HCT116 (cell line): ENCODE results near the gene SLC31A1. TPM values are rescaled to one million over a fixed set of nuclear protein-coding genes. Genes with fewer than 3 reads are reported as not detected.

ENCODE experiments used
- ATAC-seq: fragments of 200-7000 bp; cut with Tn5 transposase; 2 replicates; pipeline ENCODE4 v1.9.1; 2020; ENCODE audit warnings: mild to moderate bottlenecking, moderate library complexity
- BruUV-seq: library from RNA; stranded (reverse); fragments of 400-500 nt; replicated peaks from 2 replicates; lab custom pipeline; 2021; lab: Mats Ljungman, UMichigan
- CTCF ChIA-PET: fragments of 300-600 bp; sonication (Branson Sonifier 250); formaldehyde crosslinking; loops from one replicate; lab custom pipeline; 2021; ENCODE audit warnings: antibody characterized with exemption; lab: Charles Lee
- POLR2A ChIA-PET: fragments of 300-600, 350-600 bp; sonication (Branson Sonifier 250); formaldehyde crosslinking; loops from one replicate; lab custom pipeline; 2021; ENCODE audit warnings: antibody characterized with exemption; lab: Charles Lee
- RAD21 ChIA-PET, 2 experiments: fragments of 300-600 bp; sonication (Branson Sonifier 250); formaldehyde crosslinking; loops; one replicate each; lab custom pipeline; 2023; ENCODE audit warnings: low total read pairs in 2 of 2; ENCODE audit not compliant: uncharacterized antibody in 2 of 2, unreplicated experiment in 2 of 2, low non-redundant PET in 1 of 2; lab: Charles Lee
- DNase-seq: peaks from one replicate; pipeline ENCODE4 v3.0.0-alpha.2; 2010; ENCODE audit warnings: low read depth, low spot score
- H2AFZ ChIP-seq: fragments of 200-600 bp; shearing (Covaris generic), sonication (generic); 2 replicates; pipeline ENCODE4 v1.6.1; 2017; ENCODE audit warnings: low read depth, mixed run types, mixed read lengths, antibody characterized with exemption, low read length; ENCODE audit not compliant: poor library complexity, severe bottlenecking
- H3K27ac ChIP-seq: 2 replicates; pipeline ENCODE4 v1.5.1; 2012; ENCODE audit warnings: low read depth, low read length
- H3K27me3 ChIP-seq: fragments of 200-600 bp; sonication (generic); 2 replicates; pipeline ENCODE4 v1.6.1; 2016; ENCODE audit warnings: mixed run types, low read length, mixed read lengths; ENCODE audit not compliant: insufficient read depth
- H3K36me3 ChIP-seq, 2 experiments: fragments of 200-500 bp in 1 of 2; fragments of 200-600 bp in 1 of 2; sonication (Bioruptor generic) in 1 of 2; sonication (generic) in 1 of 2; 2 replicates each; pipeline versions ENCODE4 v1.5.1 to v1.6.1; 2014 to 2016; ENCODE audit warnings: low read length in 2 of 2, inconsistent platforms in 1 of 2, mixed read lengths in 1 of 2, mixed run types in 1 of 2; ENCODE audit not compliant: insufficient read depth in 2 of 2, control insufficient read depth in 1 of 2
- H3K4me1 ChIP-seq, 2 experiments: fragments of 200-600 bp in 1 of 2; sonication (generic) in 1 of 2; 2 replicates each; pipeline versions ENCODE4 v1.5.1 to v1.6.1; 2012 to 2017; ENCODE audit warnings: low read length in 2 of 2, inconsistent platforms in 1 of 2, mild to moderate bottlenecking in 1 of 2, mixed read lengths in 1 of 2, mixed run types in 1 of 2, moderate library complexity in 1 of 2; ENCODE audit not compliant: insufficient read depth in 2 of 2, control insufficient read depth in 1 of 2
- H3K4me2 ChIP-seq: fragments of 200-600 bp; sonication (generic); 2 replicates; pipeline ENCODE4 v1.6.1; 2017; ENCODE audit warnings: mixed run types, low read length, mixed read lengths
- H3K4me3 ChIP-seq, 2 experiments: fragments of 200-600 bp in 1 of 2; sonication (generic) in 1 of 2; replicated peaks in 1 of 2; 2 replicates each; pipeline ENCODE4 v1.5.1; 2011 to 2016; ENCODE audit warnings: low read length in 2 of 2, control low read depth in 1 of 2, low read depth in 1 of 2, mild to moderate bottlenecking in 1 of 2, mixed read lengths in 1 of 2, mixed run types in 1 of 2
- H3K79me2 ChIP-seq: fragments of 200-600 bp; sonication (generic); 2 replicates; pipeline ENCODE4 v1.6.1; 2017; ENCODE audit warnings: mild to moderate bottlenecking, mixed run types, low read length, moderate library complexity, mixed read lengths; ENCODE audit not compliant: insufficient read depth
- H3K9ac ChIP-seq: fragments of 200-600 bp; sonication (generic); 2 replicates; pipeline ENCODE4 v1.6.1; 2016; ENCODE audit warnings: low read length, mixed read lengths
- H3K9me2 ChIP-seq: fragments of 200-600 bp; sonication (generic), shearing (Covaris generic); 2 replicates; pipeline ENCODE4 v1.6.1; 2017; ENCODE audit warnings: mixed run types, mild to moderate bottlenecking, moderate library complexity; ENCODE audit not compliant: insufficient read depth
- H3K9me3 ChIP-seq, 2 experiments: fragments of 200-500 bp in 1 of 2; fragments of 200-600 bp in 1 of 2; sonication (Bioruptor generic) in 1 of 2; sonication (generic) in 1 of 2; 2 replicates each; pipeline ENCODE4 v1.6.1; 2014 to 2017; ENCODE audit warnings: low read length in 2 of 2, mixed read lengths in 2 of 2, inconsistent platforms in 1 of 2, low read depth in 1 of 2, mild to moderate bottlenecking in 1 of 2, mixed run types in 1 of 2, moderate library complexity in 1 of 2; ENCODE audit not compliant: control insufficient read depth in 1 of 2, insufficient read depth in 1 of 2
- H4K20me1 ChIP-seq: fragments of 200-600 bp; sonication (generic), shearing (Covaris generic); 2 replicates; pipeline ENCODE4 v1.6.1; 2017; ENCODE audit warnings: mixed run types, mild to moderate bottlenecking, moderate library complexity; ENCODE audit not compliant: insufficient read depth
- CBX3 ChIP-seq: IDR thresholded peaks from 2 replicates; pipeline ENCODE4 v1.6.1; 2012; ENCODE audit warnings: low read depth
- CEBPB ChIP-seq: IDR thresholded peaks from 2 replicates; pipeline ENCODE4 v1.6.1; 2012; ENCODE audit warnings: low read depth
- EGR1 ChIP-seq: IDR thresholded peaks from 2 replicates; pipeline ENCODE4 v1.6.1; 2012; ENCODE audit warnings: low read depth
- ELF1 ChIP-seq: IDR thresholded peaks from 2 replicates; pipeline ENCODE4 v1.6.1; 2012; ENCODE audit warnings: low read depth, borderline replicate concordance
- EZH2 ChIP-seq: fragments of 200-600 bp; sonication (generic); IDR thresholded peaks from 2 replicates; pipeline ENCODE4 v1.6.1; 2017; ENCODE audit warnings: antibody characterized with exemption, mixed run types
- EZH2phosphoT487 ChIP-seq: fragments of 200-600 bp; IDR thresholded peaks from 2 replicates; pipeline ENCODE4 v1.6.1; 2018; ENCODE audit warnings: antibody characterized with exemption, borderline replicate concordance
- FOSL1 ChIP-seq: IDR thresholded peaks from 2 replicates; pipeline ENCODE4 v1.6.1; 2012; ENCODE audit warnings: low read depth
- JUND ChIP-seq: IDR thresholded peaks from 2 replicates; pipeline ENCODE4 v1.6.1; 2012
- MAX ChIP-seq: IDR thresholded peaks from 2 replicates; pipeline ENCODE4 v1.6.1; 2012
- POLR2A ChIP-seq: IDR thresholded peaks from 2 replicates; pipeline ENCODE4 v1.7.0; 2011; ENCODE audit warnings: borderline replicate concordance; ENCODE audit not compliant: insufficient read depth, insufficient read length; ENCODE audit errors: extremely low read depth
- RAD21 ChIP-seq: IDR thresholded peaks from 2 replicates; pipeline ENCODE4 v1.6.1; 2012; ENCODE audit warnings: low read depth, mild to moderate bottlenecking
- SIN3A ChIP-seq: IDR thresholded peaks from 2 replicates; pipeline ENCODE4 v1.6.1; 2012; ENCODE audit warnings: low read depth
- SP1 ChIP-seq: IDR thresholded peaks from 2 replicates; pipeline ENCODE4 v1.6.1; 2012; ENCODE audit warnings: low read depth
- SRF ChIP-seq: IDR thresholded peaks from 2 replicates; pipeline ENCODE4 v1.6.1; 2012; ENCODE audit warnings: low read depth
- TCF7L2 ChIP-seq: IDR thresholded peaks from 2 replicates; pipeline ENCODE4 v1.7.0; 2011; ENCODE audit warnings: borderline replicate concordance, inconsistent platforms; ENCODE audit not compliant: insufficient read depth, insufficient read length; ENCODE audit errors: extremely low read depth
- YY1 ChIP-seq: IDR thresholded peaks from 2 replicates; pipeline ENCODE4 v1.6.1; 2011; ENCODE audit warnings: low read length, low read depth, moderate library complexity, mild to moderate bottlenecking; ENCODE audit not compliant: insufficient replicate concordance; ENCODE audit errors: extremely low read depth
- ZFX ChIP-seq: fragments of 450-650 bp; IDR thresholded peaks from 2 replicates; pipeline ENCODE4 v1.6.1; 2017
- intact Hi-C: fragments of 100-400 bp; cut with micrococcal nuclease; formaldehyde crosslinking; loops from 2 replicates; pipeline ENCODE4 v1.10.0; 2022
- total RNA-seq: library from RNA; stranded (reverse); gene quantifications from one replicate; pipeline ENCODE4 v1.2.1, GENCODE V29; 2021; ENCODE audit not compliant: unreplicated experiment
- TF ChIP-seq, protein P1 (sequence below): IDR thresholded peaks from 2 replicates; pipeline ENCODE4 v1.6.1; 2012; ENCODE audit warnings: low read depth

SLC31A1 gene
- total RNA-seq, 1 experiment from 2014 or later: 24.4 TPM

DNA sequence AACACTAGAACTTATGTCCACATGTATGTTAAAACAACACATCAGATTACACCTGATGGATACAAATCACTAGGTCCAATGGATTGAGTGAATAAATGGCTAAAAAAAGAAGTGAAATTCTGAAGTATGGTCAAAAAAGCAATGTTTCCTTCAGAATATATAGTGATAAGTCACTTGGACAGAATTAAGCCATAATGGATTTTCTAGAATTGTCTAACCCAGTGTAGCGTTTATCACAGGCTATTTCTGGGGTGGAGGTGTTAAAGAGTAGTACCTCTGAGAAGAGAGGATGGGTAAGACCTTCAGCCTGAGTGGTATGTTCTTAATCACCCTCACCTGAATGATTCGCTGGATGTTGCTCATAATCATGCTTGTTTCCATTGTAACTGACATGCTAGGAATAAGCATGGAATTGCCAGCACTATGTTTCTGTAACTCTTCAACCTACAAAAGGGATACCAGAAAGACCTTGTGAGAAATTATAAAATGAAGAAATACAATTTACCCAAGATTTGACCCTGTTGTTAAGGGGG is 37.3 kb upstream of the SLC31A1 start:
- peaks cover 18 to 41% of the 10 kb centered on the region in 2 experiments; a peak in 3 of 4 replicates for H3K36me3 ChIP-seq
- intact Hi-C loops: no loop called here

GRCh38 chr9:113184539-113184938 is 36.8 kb upstream of the SLC31A1 start:
- no peak for DNase-seq
- no peaks in the 10 kb centered on the region for H3K79me2 ChIP-seq
- H4K20me1 ChIP-seq: no peaks in the 10 kb centered on the region
- no peak overlapping the region for H2AFZ ChIP-seq
- no peaks in the 10 kb centered on the region for H3K27me3 ChIP-seq
- CTCF ChIA-PET: no interaction called here
- H3K9me3 ChIP-seq: no peaks in the 10 kb centered on the region
- intact Hi-C loops: no loop called here
- H3K4me1 ChIP-seq: peaks cover 0 to 12% of the 10 kb centered on the region in 2 experiments; a peak in 1 of 4 replicates
- RAD21 ChIA-PET: no interaction called here
- H3K4me3 ChIP-seq: no peak overlapping the region
- POLR2A ChIA-PET: no interaction called here
- no peak overlapping the region for H3K4me2 ChIP-seq
- no peak overlapping the region for H3K9ac ChIP-seq
- peaks cover 18 to 41% of the 10 kb centered on the region in 2 experiments; a peak in 3 of 4 replicates for H3K36me3 ChIP-seq
- no peaks in the 10 kb centered on the region for H3K9me2 ChIP-seq
- no peak overlapping the region for H3K27ac ChIP-seq
- no TSS peak for BruUV-seq
- no peak for ATAC-seq
- TF ChIP-seq EGR1 (no peak), ZFX (no peak), ELF1 (no peak), YY1 (no peak), TCF7L2 (no peak), SP1 (no peak), EZH2phosphoT487 (no peak), RAD21 (no peak), POLR2A (no peak), FOSL1 (no peak), SRF (no peak), SIN3A (no peak), CBX3 (no peak), MAX (no peak), CEBPB (no peak), EZH2 (no peak), JUND (no peak)
- TF ChIP-seq, protein P1, sequence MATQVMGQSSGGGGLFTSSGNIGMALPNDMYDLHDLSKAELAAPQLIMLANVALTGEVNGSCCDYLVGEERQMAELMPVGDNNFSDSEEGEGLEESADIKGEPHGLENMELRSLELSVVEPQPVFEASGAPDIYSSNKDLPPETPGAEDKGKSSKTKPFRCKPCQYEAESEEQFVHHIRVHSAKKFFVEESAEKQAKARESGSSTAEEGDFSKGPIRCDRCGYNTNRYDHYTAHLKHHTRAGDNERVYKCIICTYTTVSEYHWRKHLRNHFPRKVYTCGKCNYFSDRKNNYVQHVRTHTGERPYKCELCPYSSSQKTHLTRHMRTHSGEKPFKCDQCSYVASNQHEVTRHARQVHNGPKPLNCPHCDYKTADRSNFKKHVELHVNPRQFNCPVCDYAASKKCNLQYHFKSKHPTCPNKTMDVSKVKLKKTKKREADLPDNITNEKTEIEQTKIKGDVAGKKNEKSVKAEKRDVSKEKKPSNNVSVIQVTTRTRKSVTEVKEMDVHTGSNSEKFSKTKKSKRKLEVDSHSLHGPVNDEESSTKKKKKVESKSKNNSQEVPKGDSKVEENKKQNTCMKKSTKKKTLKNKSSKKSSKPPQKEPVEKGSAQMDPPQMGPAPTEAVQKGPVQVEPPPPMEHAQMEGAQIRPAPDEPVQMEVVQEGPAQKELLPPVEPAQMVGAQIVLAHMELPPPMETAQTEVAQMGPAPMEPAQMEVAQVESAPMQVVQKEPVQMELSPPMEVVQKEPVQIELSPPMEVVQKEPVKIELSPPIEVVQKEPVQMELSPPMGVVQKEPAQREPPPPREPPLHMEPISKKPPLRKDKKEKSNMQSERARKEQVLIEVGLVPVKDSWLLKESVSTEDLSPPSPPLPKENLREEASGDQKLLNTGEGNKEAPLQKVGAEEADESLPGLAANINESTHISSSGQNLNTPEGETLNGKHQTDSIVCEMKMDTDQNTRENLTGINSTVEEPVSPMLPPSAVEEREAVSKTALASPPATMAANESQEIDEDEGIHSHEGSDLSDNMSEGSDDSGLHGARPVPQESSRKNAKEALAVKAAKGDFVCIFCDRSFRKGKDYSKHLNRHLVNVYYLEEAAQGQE: no peak

More for the DNA sequence above, 37.3 kb upstream of the SLC31A1 start:
- ChIA-PET POLR2A (no interaction called here), CTCF (no interaction called here), RAD21 (no interaction called here)
- no TSS peak for BruUV-seq
- no peak overlapping the region for H3K27ac ChIP-seq
- H3K9me2 ChIP-seq: no peaks in the 10 kb centered on the region
- H3K4me3 ChIP-seq: no peak overlapping the region
- no peaks in the 10 kb centered on the region for H4K20me1 ChIP-seq
- H3K9me3 ChIP-seq: no peaks in the 10 kb centered on the region
- H2AFZ ChIP-seq: no peak overlapping the region
- H3K4me2 ChIP-seq: no peak overlapping the region
- no peaks in the 10 kb centered on the region for H3K27me3 ChIP-seq
- no peak for ATAC-seq
- no peak overlapping the region for H3K9ac ChIP-seq
- no peak for DNase-seq
- no peak for TF ChIP-seq RAD21
- H3K79me2 ChIP-seq: no peaks in the 10 kb centered on the region
- H3K4me1 ChIP-seq: peaks cover 0 to 12% of the 10 kb centered on the region in 2 experiments; a peak in 1 of 4 replicates
